CD14-positive monocyte (primary cell): ENCODE data around the gene SLC25A51. TPM values are rescaled to one million over a fixed set of nuclear protein-coding genes. Genes with fewer than 3 reads are reported as not detected.

Source experiments
- DNase-seq, 3 donors: peaks; one replicate each; pipeline ENCODE4 v3.0.0-alpha.2; 2011 to 2022
- H2AFZ ChIP-seq: 2 replicates; pipeline ENCODE4 v1.6.0; 2012; ENCODE audit warnings: mild to moderate bottlenecking, low read depth, low read length, inconsistent platforms; ENCODE audit not compliant: insufficient read depth, poor library complexity, severe bottlenecking
- H3K27ac ChIP-seq, 2 donors: 1 replicate in 1 of 2; 2 replicates in 1 of 2; pipeline ENCODE4 v1.5.1; 2012 to 2013; ENCODE audit warnings: low read length in 2 of 2, control low read depth in 1 of 2, inconsistent platforms in 1 of 2, low read depth in 1 of 2, mild to moderate bottlenecking in 1 of 2
- H3K27me3 ChIP-seq, 2 donors: one replicate each; pipeline versions ENCODE4 v1.6.0 to v1.6.1; 2011 to 2013; ENCODE audit warnings: low read length in 2 of 2; ENCODE audit not compliant: control insufficient read depth in 2 of 2, insufficient read depth in 2 of 2
- H3K36me3 ChIP-seq, 2 donors: replicated peaks in 1 of 2; 1 replicate in 1 of 2; 2 replicates in 1 of 2; pipeline versions ENCODE4 v1.5.1 to v1.6.1; 2012 to 2013; ENCODE audit warnings: low read length in 2 of 2, control low read depth in 1 of 2, inconsistent platforms in 1 of 2, mild to moderate bottlenecking in 1 of 2; ENCODE audit not compliant: insufficient read depth in 2 of 2, control insufficient read depth in 1 of 2
- H3K4me1 ChIP-seq, 2 donors: 1 replicate in 1 of 2; 2 replicates in 1 of 2; pipeline versions ENCODE4 v1.5.1 to v1.6.1; 2012 to 2013; ENCODE audit warnings: low read length in 2 of 2, control low read depth in 1 of 2, inconsistent platforms in 1 of 2, mild to moderate bottlenecking in 1 of 2, moderate library complexity in 1 of 2; ENCODE audit not compliant: insufficient read depth in 2 of 2, control insufficient read depth in 1 of 2
- H3K4me2 ChIP-seq: replicated peaks from 2 replicates; pipeline ENCODE3; 2012; ENCODE audit warnings: low read length, moderate library complexity, mild to moderate bottlenecking; ENCODE audit not compliant: poor library complexity, severe bottlenecking; ENCODE audit errors: extremely low read depth
- H3K4me3 ChIP-seq, 3 experiments: fragments of 200-600 bp in 1 of 3; sonication (generic) in 1 of 3; replicated peaks in 1 of 3; 1 replicate in 2 of 3; 2 replicates in 1 of 3; pipeline ENCODE4 v1.5.1; 2011 to 2013; ENCODE audit warnings: low read length in 3 of 3, mild to moderate bottlenecking in 3 of 3, control low read depth in 2 of 3, low read depth in 2 of 3, inconsistent platforms in 1 of 3, moderate library complexity in 1 of 3
- H3K79me2 ChIP-seq: 2 replicates; pipeline ENCODE4 v1.6.0; 2012; ENCODE audit warnings: mild to moderate bottlenecking, control low read depth, inconsistent platforms, low read length, moderate library complexity; ENCODE audit not compliant: insufficient read depth
- H3K9ac ChIP-seq: 2 replicates; pipeline ENCODE4 v1.6.0; 2017; ENCODE audit warnings: low read length, mild to moderate bottlenecking; ENCODE audit not compliant: insufficient read depth, poor library complexity, severe bottlenecking
- H3K9me3 ChIP-seq, 2 donors: replicated peaks in 1 of 2; 1 replicate in 1 of 2; 2 replicates in 1 of 2; pipeline versions ENCODE4 v1.5.1 to v1.6.1; 2012 to 2013; ENCODE audit warnings: low read length in 2 of 2, control low read depth in 1 of 2; ENCODE audit not compliant: control insufficient read depth in 1 of 2, insufficient read depth in 1 of 2
- H4K20me1 ChIP-seq: 2 replicates; pipeline ENCODE4 v1.6.0; 2012; ENCODE audit warnings: mild to moderate bottlenecking, low read length, control low read depth, moderate library complexity; ENCODE audit not compliant: insufficient read depth
- H3K27ac Mint-ChIP-seq, 7 donors: one replicate each; pipeline ENCODE4 v1.8.0; 2020; ENCODE audit warnings: mild to moderate bottlenecking in 7 of 7, mixed read lengths in 7 of 7, moderate library complexity in 6 of 7, inconsistent platforms in 2 of 7
- H3K27me3 Mint-ChIP-seq, 3 donors: one replicate each; pipeline ENCODE4 v1.8.0; 2021 to 2022; ENCODE audit warnings: low read depth in 3 of 3, mild to moderate bottlenecking in 3 of 3, mixed read lengths in 3 of 3, moderate library complexity in 3 of 3, inconsistent platforms in 1 of 3
- H3K36me3 Mint-ChIP-seq, 2 donors: one replicate each; pipeline ENCODE4 v1.8.0; 2020; ENCODE audit warnings: mixed read lengths in 2 of 2, inconsistent platforms in 1 of 2, mild to moderate bottlenecking in 1 of 2
- H3K4me1 Mint-ChIP-seq: one replicate; pipeline ENCODE4 v1.8.0; 2020; ENCODE audit warnings: mild to moderate bottlenecking, mixed read lengths
- H3K4me3 Mint-ChIP-seq, 2 donors: one replicate each; pipeline ENCODE4 v1.8.0; 2020; ENCODE audit warnings: mild to moderate bottlenecking in 2 of 2, mixed read lengths in 2 of 2, moderate library complexity in 1 of 2
- H3K9me3 Mint-ChIP-seq, 7 donors: one replicate each; pipeline ENCODE4 v1.8.0; 2020 to 2022; ENCODE audit warnings: mixed read lengths in 7 of 7, mild to moderate bottlenecking in 6 of 7, moderate library complexity in 6 of 7, inconsistent platforms in 2 of 7
- CTCF ChIP-seq: fragments of 200-600 bp; IDR thresholded peaks from one replicate; pipeline ENCODE4 v1.8.0; 2022; ENCODE audit warnings: antibody characterized with exemption, mild to moderate bottlenecking
- WGBS: methylation state at CpG from one replicate; pipeline ENCODE4 v1.1.5; 2013; ENCODE audit warnings: missing lambda C conversion rate; ENCODE audit not compliant: insufficient coverage; 5-methylcytosine and 5-hydroxymethylcytosine counted together
- intact Hi-C, 2 donors: fragments of 100-400 bp; cut with micrococcal nuclease; formaldehyde crosslinking; loops; one replicate each; pipeline versions ENCODE4 v1.15.0 to v1.15.1; 2023
- polyA plus RNA-seq, 3 donors: library from polyadenylated mRNA; depleted of rRNA in 1 of 3; unstranded in 2 of 3; stranded (reverse) in 1 of 3; fragments of 300-500 nt in 2 of 3; fragments of >200 nt in 1 of 3; fragmentation: Illumina TruSeq in 2 of 3; gene quantifications; 1 replicate in 2 of 3; 2 replicates in 1 of 3; pipeline ENCODE4 v1.2.3, GENCODE V29; 2012 to 2021

The SLC25A51 gene
- polyA plus RNA-seq, 3 donors = 5.9 to 12.4 (median 8.9) TPM

GRCh38 chr9:37944266-37944650 lies 40.3 kb upstream of the SLC25A51 start:
- Histone ChIP-seq H3K4me1 (no peaks in the 10 kb centered on the region), H3K4me3 (no peak overlapping the region), H3K79me2 (no peaks in the 10 kb centered on the region), H3K36me3 (peaks cover 0 to 6% of the 10 kb centered on the region in 2 donors), H3K27me3 (no peaks in the 10 kb centered on the region), H2AFZ (no peak overlapping the region), H4K20me1 (no peaks in the 10 kb centered on the region), H3K9me3 (no peaks in the 10 kb centered on the region), H3K9ac (no peak overlapping the region), H3K4me2 (no peak overlapping the region), H3K27ac (no peak overlapping the region)
- Mint-ChIP-seq H3K4me1 (peaks cover 3% of the 10 kb centered on the region), H3K4me3 (no peak overlapping the region), H3K27ac (no peak overlapping the region), H3K9me3 (no peaks in the 10 kb centered on the region), H3K36me3 (peaks cover 15 to 19% of the 10 kb centered on the region in 2 donors), H3K27me3 (peaks cover 0 to 3% (median 0%) of the 10 kb centered on the region in 3 donors)
- DNase-seq = no peak
- 97% methylated on average over 5 of the region's 7 CpGs for WGBS
- intact Hi-C loops = no loop called here
- TF ChIP-seq CTCF = no peak

- Mint-ChIP-seq H3K36me3 (peaks cover 15 to 19% of the 10 kb centered on the region in 2 donors), H3K27ac (no peak overlapping the region), H3K4me3 (no peak overlapping the region), H3K4me1 (peaks cover 3% of the 10 kb centered on the region), H3K27me3 (peaks cover 0 to 3% (median 0%) of the 10 kb centered on the region in 3 donors), H3K9me3 (no peaks in the 10 kb centered on the region)
- Histone ChIP-seq H3K27me3 (no peaks in the 10 kb centered on the region), H3K4me1 (no peaks in the 10 kb centered on the region), H3K27ac (no peak overlapping the region), H3K36me3 (peaks cover 0 to 6% of the 10 kb centered on the region in 2 donors), H3K9ac (no peak overlapping the region), H3K4me2 (no peak overlapping the region), H3K9me3 (no peaks in the 10 kb centered on the region), H2AFZ (no peak overlapping the region), H3K4me3 (no peak overlapping the region), H4K20me1 (no peaks in the 10 kb centered on the region), H3K79me2 (no peaks in the 10 kb centered on the region)
- no peak for DNase-seq
- no peak for TF ChIP-seq CTCF
- 97% methylated on average over 12 of the region's 12 CpGs for WGBS
- intact Hi-C loops = no loop called here
These were observed 39.7 kb upstream of the SLC25A51 start for GRCh38 chr9:37943345-37944265.
